ENCODE results near the gene CCDC196. TPM values are rescaled to one million over a fixed set of nuclear protein-coding genes. Genes with fewer than 3 reads are reported as not detected.
"Not testable (repeated sequence)": the region's sequence is repeated elsewhere in the genome, so short reads cannot be mapped to it uniquely, and the experiment has no call there.

The CCDC196 gene
- total RNA-seq, 2 donors from 2014 or later, result not detected

- H3K9me3 ChIP-seq, result no peaks in the 10 kb centered on the region
- ATAC-seq (ENCODE audit: insufficient number of reproducible peaks, low FRiP score, low read depth) (no peak), DNase-seq (ENCODE audit: low spot score) (no peak)
- no peak for TF ChIP-seq CTCF (IDR thresholded peaks at IDR 0.05)
- no peak overlapping the region for H3K27ac ChIP-seq
- no peaks in the 10 kb centered on the region for H3K4me1 ChIP-seq (ENCODE audit: control insufficient read depth in 1 of 2, low read depth in 2 of 2)
- H3K4me3 ChIP-seq, result no peak overlapping the region
- H3K27me3 ChIP-seq (replicated peaks; ENCODE audit: insufficient read depth), result no peaks in the 10 kb centered on the region
- H3K36me3 ChIP-seq, result no peaks in the 10 kb centered on the region
These were observed 44.4 kb downstream of the CCDC196 start for GRCh38 chr14:66530526-66530925.

- no peak for ATAC-seq (ENCODE audit: insufficient number of reproducible peaks, low FRiP score, low read depth)
- no peak overlapping the region for H3K27ac ChIP-seq
- no peak for TF ChIP-seq CTCF (IDR thresholded peaks at IDR 0.05)
These were observed 52.9 kb downstream of the CCDC196 start for GRCh38 chr14:66539034-66539433.

GRCh38 chr14:66540038-66540437 lies 53.9 kb downstream of the CCDC196 start:
- no peak overlapping the region for H3K27ac ChIP-seq
- no peak overlapping the region for H3K4me3 ChIP-seq
- no peak for DNase-seq (ENCODE audit: low spot score)
- H3K4me1 ChIP-seq (ENCODE audit: control insufficient read depth in 1 of 2, low read depth in 2 of 2), result peaks cover 0 to 6% of the 10 kb centered on the region in 2 donors
- no peaks in the 10 kb centered on the region for H3K9me3 ChIP-seq
- H3K27me3 ChIP-seq (replicated peaks; ENCODE audit: insufficient read depth), result no peaks in the 10 kb centered on the region
- no peak for ATAC-seq (ENCODE audit: insufficient number of reproducible peaks, low FRiP score, low read depth)
- H3K36me3 ChIP-seq, result no peaks in the 10 kb centered on the region
- no peak for TF ChIP-seq CTCF (IDR thresholded peaks at IDR 0.05)

More at GRCh38 chr14:66539034-66539433, 52.9 kb downstream of the CCDC196 start:
- Histone ChIP-seq H3K27me3 (replicated peaks; ENCODE audit: insufficient read depth) (no peaks in the 10 kb centered on the region), H3K36me3 (no peaks in the 10 kb centered on the region), H3K9me3 (no peaks in the 10 kb centered on the region), H3K4me3 (no peak overlapping the region), H3K4me1 (ENCODE audit: control insufficient read depth in 1 of 2, low read depth in 2 of 2) (peaks cover 0 to 6% of the 10 kb centered on the region in 2 donors)
- no peak for DNase-seq (ENCODE audit: low spot score)

GRCh38 chr14:66541627-66542026 lies 55.5 kb downstream of the CCDC196 start:
- Histone ChIP-seq H3K4me1 (ENCODE audit: control insufficient read depth in 1 of 2, low read depth in 2 of 2) (peaks cover 0 to 6% of the 10 kb centered on the region in 2 donors), H3K36me3 (no peaks in the 10 kb centered on the region), H3K27ac (no peak overlapping the region), H3K9me3 (no peaks in the 10 kb centered on the region), H3K27me3 (replicated peaks; ENCODE audit: insufficient read depth) (no peaks in the 10 kb centered on the region), H3K4me3 (no peak overlapping the region)
- no peak for TF ChIP-seq CTCF (IDR thresholded peaks at IDR 0.05)
- DNase-seq (ENCODE audit: low spot score), result no peak
- ATAC-seq (ENCODE audit: insufficient number of reproducible peaks, low FRiP score, low read depth), result no peak

- DNase-seq (ENCODE audit: low spot score) (no peak), ATAC-seq (ENCODE audit: insufficient number of reproducible peaks, low FRiP score, low read depth) (no peak)
- H3K4me1 ChIP-seq (ENCODE audit: control insufficient read depth in 1 of 2, low read depth in 2 of 2), result peaks cover 0 to 6% of the 10 kb centered on the region in 2 donors
These were observed 57.8 kb downstream of the CCDC196 start for GRCh38 chr14:66543996-66544395.

GRCh38 chr14:66545191-66545590 lies 59.0 kb downstream of the CCDC196 start:
- not testable (repeated sequence) for H3K4me1 ChIP-seq (ENCODE audit: control insufficient read depth in 1 of 2, low read depth in 2 of 2); H3K36me3 ChIP-seq; H3K27me3 ChIP-seq (replicated peaks; ENCODE audit: insufficient read depth); H3K4me3 ChIP-seq; H3K9me3 ChIP-seq; H3K27ac ChIP-seq; ATAC-seq (ENCODE audit: insufficient number of reproducible peaks, low FRiP score, low read depth); DNase-seq (ENCODE audit: low spot score)

More at GRCh38 chr14:66543996-66544395, 57.8 kb downstream of the CCDC196 start:
- no peaks in the 10 kb centered on the region for H3K9me3 ChIP-seq
- no peak for TF ChIP-seq CTCF (IDR thresholded peaks at IDR 0.05)
- H3K27ac ChIP-seq, result no peak overlapping the region
- H3K27me3 ChIP-seq (replicated peaks; ENCODE audit: insufficient read depth), result no peaks in the 10 kb centered on the region
- H3K4me3 ChIP-seq, result no peak overlapping the region
- no peaks in the 10 kb centered on the region for H3K36me3 ChIP-seq

GRCh38 chr14:66545751-66546150 lies 59.6 kb downstream of the CCDC196 start:
- not testable (repeated sequence) for H3K27me3 ChIP-seq (replicated peaks; ENCODE audit: insufficient read depth); ATAC-seq (ENCODE audit: insufficient number of reproducible peaks, low FRiP score, low read depth); DNase-seq (ENCODE audit: low spot score); H3K4me3 ChIP-seq; H3K27ac ChIP-seq; H3K9me3 ChIP-seq; H3K4me1 ChIP-seq (ENCODE audit: control insufficient read depth in 1 of 2, low read depth in 2 of 2); H3K36me3 ChIP-seq

Measured in thoracic aorta (tissue), 2 donors.